Left cardiac atrium (tissue), 4 donors: ENCODE data around the gene CLTCL1. TPM values are rescaled to one million over a fixed set of nuclear protein-coding genes. Genes with fewer than 3 reads are reported as not detected.
A peak's percentile ranks its signal among the peaks of the same experiment; 100 is the strongest.
"Not testable (repeated sequence)": the region's sequence is repeated elsewhere in the genome, so short reads cannot be mapped to it uniquely, and the experiment has no call there.

Experiments used
- ATAC-seq, 2 donors: fragments of 200-7000 bp; cut with Tn5 transposase; one replicate each; pipeline ENCODE4 v1.9.1; 2020; ENCODE audit warnings: mild to moderate bottlenecking in 2 of 2, moderate library complexity in 2 of 2
- DNase-seq: peaks from one replicate; pipeline ENCODE4 v3.0.0-alpha.2; 2020
- intact Hi-C, 2 donors: fragments of 100-400 bp; cut with DNase I; formaldehyde crosslinking; loops; one replicate each; pipeline versions ENCODE4 v1.14.1 to v1.15.1; 2022 to 2023
- total RNA-seq, 2 donors: library from RNA; stranded (reverse); fragmentation: NEBNext Ultra II Directional; extraction: Animal tissue kit (Norgen Biotek cat#: 25700); gene quantifications; one replicate each; pipeline ENCODE4 v1.2.1, GENCODE V29; 2021
- donor health status: DM: no; HTN: yes; CAD: no.
- donor health status: DM: no; HTN: yes; CAD: no; lungs with severe emphysema.
- donor health status: DM: yes; HTN: yes; CAD: no.
- donor health status: Dilated cardiomyopathy.

CLTCL1 gene
- total RNA-seq, 2 donors from 2014 or later: 16.0 to 20.5 TPM

GRCh38 chr22:19260804-19261203 is 30.7 kb downstream of the CLTCL1 start:
- intact Hi-C loops: no loop called here
- ATAC-seq: no peak
- DNase-seq: no peak

GRCh38 chr22:19260194-19260593 is 31.3 kb downstream of the CLTCL1 start:
- intact Hi-C loops: no loop called here
- no peak for DNase-seq
- ATAC-seq: no peak

GRCh38 chr22:19258968-19259288 is 32.6 kb downstream of the CLTCL1 start:
- ATAC-seq, intact Hi-C loops, DNase-seq: not testable (repeated sequence)

GRCh38 chr22:19258371-19258770 is 33.1 kb downstream of the CLTCL1 start:
- DNase-seq (no peak), ATAC-seq (no peak)
- intact Hi-C loops: no loop called here

- intact Hi-C loops, ATAC-seq, DNase-seq: not testable (repeated sequence)
Observed at GRCh38 chr22:19256362-19256761, 35.2 kb downstream of the CLTCL1 start.

GRCh38 chr22:19253143-19253542 is 38.4 kb downstream of the CLTCL1 start:
- ATAC-seq (no peak), DNase-seq (no peak)
- intact Hi-C loops: no loop called here

GRCh38 chr22:19244600-19245352 is 46.7 kb downstream of the CLTCL1 start:
- ATAC-seq (no peak), DNase-seq (no peak)
- intact Hi-C loops: no loop called here

- intact Hi-C loops: no loop called here
- DNase-seq: no peak
- no peak for ATAC-seq
Observed at GRCh38 chr22:19242699-19243098, 48.8 kb downstream of the CLTCL1 start.

GRCh38 chr22:19241593-19241906 is 50.0 kb downstream of the CLTCL1 start:
- intact Hi-C loops: no loop called here
- no peak for DNase-seq
- no peak for ATAC-seq

- intact Hi-C loops: no loop called here
- no peak for ATAC-seq
- no peak for DNase-seq
Observed at GRCh38 chr22:19240813-19241592, 50.5 kb downstream of the CLTCL1 start.

- DNase-seq: no peak
- intact Hi-C loops: no loop called here
- ATAC-seq: no peak
Observed at GRCh38 chr22:19239464-19239863, 52.1 kb downstream of the CLTCL1 start.

GRCh38 chr22:19238900-19239299 is 52.6 kb downstream of the CLTCL1 start:
- intact Hi-C loops: no loop called here
- DNase-seq (no peak), ATAC-seq (peak; percentile 84 to 86)

- ATAC-seq: no peak
Observed at GRCh38 chr22:19235874-19236273, 55.6 kb downstream of the CLTCL1 start.

GRCh38 chr22:19234126-19234896 is 57.2 kb downstream of the CLTCL1 start:
- intact Hi-C loops: no loop called here
- DNase-seq (no peak), ATAC-seq (no peak)

More at GRCh38 chr22:19235874-19236273, 55.6 kb downstream of the CLTCL1 start:
- DNase-seq: no peak
- intact Hi-C loops: no loop called here

GRCh38 chr22:19233189-19233661 is 58.3 kb downstream of the CLTCL1 start:
- intact Hi-C loops: no loop called here

GRCh38 chr22:19232623-19233022 is 58.9 kb downstream of the CLTCL1 start:
- DNase-seq (no peak), ATAC-seq (no peak)
- intact Hi-C loops: no loop called here

More at GRCh38 chr22:19233189-19233661, 58.3 kb downstream of the CLTCL1 start:
- ATAC-seq (no peak), DNase-seq (no peak)

- no peak for ATAC-seq
- no peak for DNase-seq
- intact Hi-C loops: no loop called here
Observed at GRCh38 chr22:19231986-19232385, 59.5 kb downstream of the CLTCL1 start.

GRCh38 chr22:19229600-19229999 is 61.9 kb downstream of the CLTCL1 start:
- DNase-seq (no peak), ATAC-seq (no peak)
- intact Hi-C loops: no loop called here

- intact Hi-C loops: no loop called here
Observed at GRCh38 chr22:19228179-19228578, 63.3 kb downstream of the CLTCL1 start.

GRCh38 chr22:19226428-19226827 is 65.1 kb downstream of the CLTCL1 start:
- intact Hi-C loops: no loop called here
- ATAC-seq: no peak
- no peak for DNase-seq

More at GRCh38 chr22:19228179-19228578, 63.3 kb downstream of the CLTCL1 start:
- peak in 1 of 2 donors; percentile 39 for ATAC-seq
- no peak for DNase-seq
